GM12891 (cell line): ENCODE data around the gene PPP1R1B.

Source experiments
- PAX5 ChIP-seq: IDR thresholded peaks from 2 replicates; pipeline ENCODE4 v1.6.1; 2011; ENCODE audit warnings: low read length, moderate library complexity, mild to moderate bottlenecking; ENCODE audit not compliant: insufficient read depth, severe bottlenecking
- POLR2A ChIP-seq: IDR thresholded peaks from 2 replicates; pipeline ENCODE4 v1.6.1; 2011; ENCODE audit warnings: low read depth, low read length, control low read depth
- POLR2AphosphoS5 ChIP-seq: IDR thresholded peaks from 2 replicates; pipeline ENCODE4 v1.6.1; 2011; ENCODE audit warnings: low read depth, low read length, control low read depth
- POU2F2 ChIP-seq: IDR thresholded peaks from 2 replicates; pipeline ENCODE4 v1.6.1; 2011; ENCODE audit warnings: low read depth, mild to moderate bottlenecking, control low read depth, low read length, moderate library complexity
- SPI1 ChIP-seq: IDR thresholded peaks from 2 replicates; pipeline ENCODE4 v1.6.1; 2011; ENCODE audit warnings: low read depth, low read length, control low read depth
- TAF1 ChIP-seq: IDR thresholded peaks from 2 replicates; pipeline ENCODE4 v1.6.1; 2011; ENCODE audit warnings: low read depth, low read length, control low read depth

- 0 out of 2 replicates have a peak, but pooled peaks have one; percentile 25 for TF ChIP-seq POLR2A
- no peak for TF ChIP-seq POLR2AphosphoS5
- no peak for TF ChIP-seq TAF1
- TF ChIP-seq SPI1, result no peak
- TF ChIP-seq PAX5, result no peak
- TF ChIP-seq POU2F2, result no peak
These were observed 38.1 kb downstream of the PPP1R1B start, which contains the start of gene TCAP for GRCh38 chr17:39664581-39665561.
